HCT116 (cell line): Measurements from ENCODE around the gene EIPR1.

Experiments used
- CEBPB ChIP-seq: IDR thresholded peaks from 2 replicates; pipeline ENCODE4 v1.6.1; 2012; ENCODE audit warnings: low read depth
- CTCF ChIP-seq, 3 experiments: fragments of 200-600 bp in 1 of 3; sonication (generic) in 1 of 3; IDR thresholded peaks in 2 of 3; conservative IDR thresholded peaks in 1 of 3; 2 replicates each; pipeline ENCODE4 v1.5.1; 2012 to 2017; ENCODE audit warnings: low read depth in 2 of 3, low read length in 2 of 3, antibody characterized with exemption in 1 of 3, borderline replicate concordance in 1 of 3, control low read depth in 1 of 3, mild to moderate bottlenecking in 1 of 3, mixed read lengths in 1 of 3, mixed run types in 1 of 3, moderate library complexity in 1 of 3; ENCODE audit not compliant: insufficient read depth in 1 of 3
- EZH2 ChIP-seq: fragments of 200-600 bp; sonication (generic); IDR thresholded peaks from 2 replicates; pipeline ENCODE4 v1.6.1; 2017; ENCODE audit warnings: antibody characterized with exemption, mixed run types
- MAX ChIP-seq: IDR thresholded peaks from 2 replicates; pipeline ENCODE4 v1.6.1; 2012
- POLR2A ChIP-seq: IDR thresholded peaks from 2 replicates; pipeline ENCODE4 v1.7.0; 2011; ENCODE audit warnings: borderline replicate concordance; ENCODE audit not compliant: insufficient read depth, insufficient read length; ENCODE audit errors: extremely low read depth
- POLR2AphosphoS5 ChIP-seq: IDR thresholded peaks from 2 replicates; pipeline ENCODE4 v1.6.1; 2011; ENCODE audit warnings: mild to moderate bottlenecking, low read depth, low read length, moderate library complexity
- ZBTB33 ChIP-seq: IDR thresholded peaks from 2 replicates; pipeline ENCODE4 v1.6.1; 2011; ENCODE audit warnings: mild to moderate bottlenecking, low read length, moderate library complexity; ENCODE audit not compliant: insufficient replicate concordance; ENCODE audit errors: extremely low read depth
- TF ChIP-seq, protein P1 (sequence below): IDR thresholded peaks from 2 replicates; pipeline ENCODE4 v1.6.1; 2012; ENCODE audit warnings: low read depth

DNA sequence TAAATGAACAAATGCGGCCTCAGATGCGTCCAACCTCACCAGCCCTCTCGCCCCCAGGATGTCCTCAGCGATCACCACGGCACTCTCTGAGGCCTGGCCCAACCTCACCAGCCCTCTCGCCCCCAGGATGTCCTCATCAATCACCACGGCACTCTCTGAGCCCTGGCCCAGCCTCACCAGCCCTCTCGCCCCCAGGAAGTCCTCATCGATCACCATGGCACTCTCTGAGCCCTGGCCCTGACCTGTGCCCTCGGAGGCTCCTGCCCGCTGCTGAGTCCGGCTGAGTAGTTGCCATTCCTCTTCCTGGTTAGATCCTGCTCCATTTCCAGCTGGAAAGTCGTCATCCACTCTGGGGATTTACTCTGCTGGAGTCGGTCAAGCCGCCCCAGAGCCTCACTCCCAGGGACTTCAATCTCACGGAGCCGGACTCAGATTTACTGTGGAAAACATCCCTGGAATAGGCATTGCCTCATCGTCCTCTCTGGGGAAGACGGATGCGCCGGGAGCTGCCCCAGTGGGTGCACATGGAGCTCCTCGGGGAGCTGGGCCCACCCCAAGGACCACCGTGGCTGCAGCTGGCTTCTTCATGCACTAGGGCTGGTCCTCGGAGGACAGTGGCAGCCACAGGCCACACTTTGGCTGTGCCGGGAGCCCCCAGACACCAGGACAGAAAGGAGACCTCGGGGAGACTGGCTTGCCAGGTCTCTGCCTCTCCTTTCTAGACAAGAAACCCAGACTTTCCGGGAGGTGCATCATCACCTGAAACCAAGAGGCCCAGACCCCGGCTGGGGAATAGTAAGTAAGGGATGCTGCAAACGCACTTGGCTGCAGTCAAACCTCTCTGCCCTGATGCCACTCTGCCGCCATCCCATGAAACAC, 230.6 kb downstream of the EIPR1 start:
- no peak for TF ChIP-seq POLR2A
- TF ChIP-seq POLR2AphosphoS5, result no peak
- TF ChIP-seq, protein P1, sequence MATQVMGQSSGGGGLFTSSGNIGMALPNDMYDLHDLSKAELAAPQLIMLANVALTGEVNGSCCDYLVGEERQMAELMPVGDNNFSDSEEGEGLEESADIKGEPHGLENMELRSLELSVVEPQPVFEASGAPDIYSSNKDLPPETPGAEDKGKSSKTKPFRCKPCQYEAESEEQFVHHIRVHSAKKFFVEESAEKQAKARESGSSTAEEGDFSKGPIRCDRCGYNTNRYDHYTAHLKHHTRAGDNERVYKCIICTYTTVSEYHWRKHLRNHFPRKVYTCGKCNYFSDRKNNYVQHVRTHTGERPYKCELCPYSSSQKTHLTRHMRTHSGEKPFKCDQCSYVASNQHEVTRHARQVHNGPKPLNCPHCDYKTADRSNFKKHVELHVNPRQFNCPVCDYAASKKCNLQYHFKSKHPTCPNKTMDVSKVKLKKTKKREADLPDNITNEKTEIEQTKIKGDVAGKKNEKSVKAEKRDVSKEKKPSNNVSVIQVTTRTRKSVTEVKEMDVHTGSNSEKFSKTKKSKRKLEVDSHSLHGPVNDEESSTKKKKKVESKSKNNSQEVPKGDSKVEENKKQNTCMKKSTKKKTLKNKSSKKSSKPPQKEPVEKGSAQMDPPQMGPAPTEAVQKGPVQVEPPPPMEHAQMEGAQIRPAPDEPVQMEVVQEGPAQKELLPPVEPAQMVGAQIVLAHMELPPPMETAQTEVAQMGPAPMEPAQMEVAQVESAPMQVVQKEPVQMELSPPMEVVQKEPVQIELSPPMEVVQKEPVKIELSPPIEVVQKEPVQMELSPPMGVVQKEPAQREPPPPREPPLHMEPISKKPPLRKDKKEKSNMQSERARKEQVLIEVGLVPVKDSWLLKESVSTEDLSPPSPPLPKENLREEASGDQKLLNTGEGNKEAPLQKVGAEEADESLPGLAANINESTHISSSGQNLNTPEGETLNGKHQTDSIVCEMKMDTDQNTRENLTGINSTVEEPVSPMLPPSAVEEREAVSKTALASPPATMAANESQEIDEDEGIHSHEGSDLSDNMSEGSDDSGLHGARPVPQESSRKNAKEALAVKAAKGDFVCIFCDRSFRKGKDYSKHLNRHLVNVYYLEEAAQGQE, result no peak
- no peak for TF ChIP-seq ZBTB33
- no peak for TF ChIP-seq EZH2
- no peak for TF ChIP-seq CTCF (IDR thresholded peaks at IDR 0.05 in 2 of 3, conservative IDR thresholded peaks at IDR 0.05 in 1 of 3; ENCODE audit: borderline replicate concordance in 1 of 3, insufficient read depth in 1 of 3, low read depth in 2 of 3, low read length in 2 of 3)
- TF ChIP-seq CEBPB, result no peak
- TF ChIP-seq MAX, result no peak
